GM12878 (cell line): ENCODE data around the gene TAS2R14. TPM values are rescaled to one million over a fixed set of nuclear protein-coding genes. Genes with fewer than 3 reads are reported as not detected.

Source experiments
- ATAC-seq: fragments of 200-7000 bp; cut with Tn5 transposase; 3 replicates; pipeline ENCODE4 v1.9.1; 2020; ENCODE audit warnings: mild to moderate bottlenecking, moderate library complexity
- BruUV-seq: library from RNA; stranded (reverse); fragments of 400-500 nt; replicated peaks from 2 replicates; lab custom pipeline; 2021; lab: Mats Ljungman, UMichigan
- CTCF ChIA-PET: fragments of 300-600 bp; sonication (Branson Sonifier 250); formaldehyde crosslinking; extraction: SDS; loops from one replicate; lab custom pipeline; 2021; ENCODE audit warnings: inconsistent platforms; lab: Yijun Ruan, JAX
- POLR2A ChIA-PET: fragments of 350-600 bp; formaldehyde crosslinking; extraction: SDS; loops from one replicate; lab custom pipeline; 2021; ENCODE audit warnings: inconsistent platforms; lab: Charles Lee
- RAD21 ChIA-PET: fragments of 300-600 bp; sonication (Branson Sonifier 250); formaldehyde crosslinking; loops from one replicate; lab custom pipeline; 2023; ENCODE audit warnings: antibody characterized with exemption; ENCODE audit not compliant: unreplicated experiment; lab: Charles Lee
- SMC1A ChIA-PET: fragments of 300-600 bp; sonication (Branson Sonifier 250); formaldehyde crosslinking; loops from one replicate; lab custom pipeline; 2023; ENCODE audit not compliant: unreplicated experiment, uncharacterized antibody; lab: Charles Lee
- DNase-seq: peaks from one replicate; pipeline ENCODE4 v3.0.0-alpha.2; 2011; ENCODE audit warnings: low read depth, low spot score
- FAIRE-seq: peaks from 3 replicates; lab custom pipeline; 2011; peaks lifted over from hg19 to GRCh38; lab: Jason Lieb, UNC
- H2AFZ ChIP-seq: 2 replicates; pipeline ENCODE4 v1.6.0; 2011; ENCODE audit warnings: low read depth, low read length, control low read depth; ENCODE audit not compliant: control insufficient read depth
- H3K27ac ChIP-seq: 2 replicates; pipeline ENCODE4 v1.5.1; 2011; ENCODE audit warnings: control low read depth; ENCODE audit not compliant: control insufficient read depth, insufficient read depth
- H3K27me3 ChIP-seq, 2 experiments: replicated peaks in 1 of 2; 2 replicates each; pipeline versions ENCODE4 v1.6.0 to v1.6.1; 2011; ENCODE audit warnings: low read length in 1 of 2; ENCODE audit not compliant: control insufficient read depth in 2 of 2, insufficient read depth in 2 of 2
- H3K36me3 ChIP-seq, 2 experiments: 2 replicates each; pipeline ENCODE4 v1.5.1; 2011; ENCODE audit warnings: low read length in 1 of 2; ENCODE audit not compliant: control insufficient read depth in 2 of 2, insufficient read depth in 2 of 2
- H3K4me1 ChIP-seq: 2 replicates; pipeline ENCODE4 v1.6.1; 2011; ENCODE audit warnings: mild to moderate bottlenecking, low read length, moderate library complexity, mixed read lengths; ENCODE audit not compliant: control insufficient read depth, insufficient read depth
- H3K4me2 ChIP-seq: 2 replicates; pipeline ENCODE4 v1.6.0; 2011; ENCODE audit warnings: control low read depth; ENCODE audit not compliant: control insufficient read depth, insufficient read depth
- H3K4me3 ChIP-seq: fragments of 200-600 bp; sonication (generic); 2 replicates; pipeline ENCODE4 v1.5.1; 2016
- H3K79me2 ChIP-seq: 2 replicates; pipeline ENCODE4 v1.6.0; 2011; ENCODE audit warnings: low read length; ENCODE audit not compliant: control insufficient read depth, insufficient read depth
- H3K9ac ChIP-seq: 2 replicates; pipeline ENCODE4 v1.8.0; 2011; ENCODE audit warnings: low read length, control low read depth, mixed read lengths; ENCODE audit not compliant: control insufficient read depth, insufficient read depth
- H3K9me3 ChIP-seq: replicated peaks from 3 replicates; pipeline ENCODE4 v1.5.1; 2011; ENCODE audit warnings: mild to moderate bottlenecking, low read length; ENCODE audit not compliant: control insufficient read depth, insufficient read depth
- H4K20me1 ChIP-seq: 2 replicates; pipeline ENCODE4 v1.6.0; 2011; ENCODE audit not compliant: control insufficient read depth, insufficient read depth
- CEBPB ChIP-seq, 2 experiments: fragments of 150-350 bp in 1 of 2; IDR thresholded peaks; 2 replicates each; pipeline ENCODE4 v1.6.1; 2012 to 2014; ENCODE audit warnings: low read depth in 2 of 2, low read length in 2 of 2, borderline replicate concordance in 1 of 2, inconsistent platforms in 1 of 2
- CEBPZ ChIP-seq: fragments of 150-350 bp; IDR thresholded peaks from 2 replicates; pipeline ENCODE4 v1.6.1; 2016; ENCODE audit warnings: low read depth, low read length
- JUNB ChIP-seq: IDR thresholded peaks from 2 replicates; pipeline ENCODE4 v1.6.1; 2016; ENCODE audit warnings: antibody characterized with exemption, mild to moderate bottlenecking
- MEF2B ChIP-seq: fragments of 450-650 bp; IDR thresholded peaks from 2 replicates; pipeline ENCODE4 v1.6.1; 2018; ENCODE audit warnings: mild to moderate bottlenecking, moderate library complexity; ENCODE audit not compliant: partially characterized antibody, poor library complexity, severe bottlenecking
- NBN ChIP-seq: fragments of 450-650 bp; IDR thresholded peaks from 2 replicates; pipeline ENCODE4 v1.6.1; 2016
- NKRF ChIP-seq: fragments of 450-650 bp; conservative IDR thresholded peaks from 2 replicates; pipeline ENCODE4 v1.6.1; 2017; ENCODE audit warnings: mild to moderate bottlenecking, moderate library complexity
- POLR2AphosphoS2 ChIP-seq: IDR thresholded peaks from 2 replicates; pipeline ENCODE4 v1.6.1; 2011; ENCODE audit warnings: low read depth, mild to moderate bottlenecking, low read length, improper control_type of control experiment, moderate library complexity
- RCOR1 ChIP-seq: conservative IDR thresholded peaks from 2 replicates; pipeline ENCODE4 v1.6.1; 2012; ENCODE audit warnings: low read depth, low read length, improper control_type of control experiment
- REST ChIP-seq: IDR thresholded peaks from 2 replicates; pipeline ENCODE4 v1.6.1; 2012; ENCODE audit warnings: mild to moderate bottlenecking, low read depth, low read length
- SIN3A ChIP-seq: IDR thresholded peaks from 2 replicates; pipeline ENCODE4 v1.6.1; 2012; ENCODE audit warnings: low read depth, low read length, improper control_type of control experiment
- TBL1XR1 ChIP-seq: IDR thresholded peaks from 2 replicates; pipeline ENCODE4 v1.6.1; 2012; ENCODE audit warnings: low read depth, low read length, improper control_type of control experiment
- TCF3 ChIP-seq: IDR thresholded peaks from 2 replicates; pipeline ENCODE4 v1.6.1; 2012; ENCODE audit warnings: low read depth, mild to moderate bottlenecking, low read length, borderline replicate concordance; ENCODE audit not compliant: insufficient read depth
- USF1 ChIP-seq: IDR thresholded peaks from 2 replicates; pipeline ENCODE4 v1.6.1; 2011; ENCODE audit warnings: borderline replicate concordance, low read depth, mild to moderate bottlenecking, moderate library complexity, mixed read lengths, low read length; ENCODE audit not compliant: insufficient read depth; ENCODE audit errors: extremely low read length
- ZNF207 ChIP-seq: fragments of 450-650 bp; IDR thresholded peaks from 2 replicates; pipeline ENCODE4 v1.6.1; 2014; ENCODE audit warnings: antibody characterized with exemption, mild to moderate bottlenecking, borderline replicate concordance
- ZNF24 ChIP-seq: fragments of 450-650 bp; IDR thresholded peaks from 2 replicates; pipeline ENCODE4 v1.6.1; 2017; ENCODE audit warnings: antibody characterized with exemption, mild to moderate bottlenecking
- WGBS: methylation state at CpG from one replicate; pipeline ENCODE4 v1.1.6; 2016; ENCODE audit warnings: low lambda C conversion rate; ENCODE audit not compliant: insufficient replicate concordance, insufficient coverage; ENCODE audit errors: missing lambda C conversion rate; 5-methylcytosine and 5-hydroxymethylcytosine counted together
- in situ Hi-C: fragments of 300-500 bp; cut with MboI; formaldehyde crosslinking; loops from 9 replicates; pipeline ENCODE4 v1.14.3; 2018; ENCODE audit warnings: mixed read lengths
- intact Hi-C: fragments of 100-400 bp; cut with micrococcal nuclease; formaldehyde crosslinking; loops from one replicate; pipeline ENCODE4 v1.14.2; 2022; ENCODE audit not compliant: unreplicated experiment
- polyA plus RNA-seq, 11 experiments: library from polyadenylated mRNA; depleted of rRNA in 4 of 11; unstranded in 6 of 11; stranded (reverse) in 5 of 11; fragments of >200 nt; fragmentation: Nextera tagmentation in 4 of 11; fragmentation: Illumina TruSeq in 1 of 11; extraction: Ambion mirVana in 4 of 11; extraction: Trizol in 1 of 11; gene quantifications; 1 replicate in 1 of 11; 2 replicates in 10 of 11; pipeline versions ENCODE4 v1.2.1 to v1.2.3, GENCODE V29; 2011 to 2016; ENCODE audit warnings: inconsistent platforms in 2 of 11, missing spikeins in 2 of 11, low read depth in 1 of 11
- total RNA-seq, 4 experiments: library from RNA; depleted of rRNA in 3 of 4; stranded (reverse); fragments of >200 nt in 3 of 4; fragmentation: Illumina TruSeq in 1 of 4; extraction: Trizol in 1 of 4; gene quantifications; 2 replicates each; pipeline versions ENCODE4 v1.2.1 to v1.2.3, GENCODE V29; 2013 to 2021

Gene TAS2R14
- total and polyA plus RNA-seq, 10 of the 15 experiments (the other 5 are each of a cell fraction or from before 2014, with no cell fraction given), result 1.2 to 4.4 (median 2.2) TPM

- in situ Hi-C loops, result no loop called here
- Histone ChIP-seq H3K27ac (no peak within 1 kb of the TSS), H3K79me2 (no peaks in the 10 kb centered on the region), H2AFZ (no peak within 1 kb of the TSS), H3K4me3 (no peak within 1 kb of the TSS), H3K9ac (no peak within 1 kb of the TSS), H3K9me3 (no peaks in the 10 kb centered on the region), H3K27me3 (no peaks in the 10 kb centered on the region), H3K4me1 (no peaks in the 10 kb centered on the region), H4K20me1 (no peaks in the 10 kb centered on the region; the same call in 1 of the 2 replicates), H3K4me2 (no peak within 1 kb of the TSS), H3K36me3 (no peaks in the 10 kb centered on the region)
- CTCF ChIA-PET, result no interaction called here
- no TSS peak for BruUV-seq
- no peak for FAIRE-seq
- DNase-seq, result no peak
- intact Hi-C loops, result no loop called here
- no peak for ATAC-seq
- RAD21 ChIA-PET, result interaction anchor here (0.8 kb wide), 1 partner anchor 44 kb away, joined by 3 read pairs; no protein-coding TSS in a partner anchor
- 50% methylated on average over 2 of the region's 2 CpGs for WGBS
- SMC1A ChIA-PET, result no interaction called here
- POLR2A ChIA-PET, result no interaction called here
- TF ChIP-seq MEF2B (no peak), RCOR1 (no peak), REST (no peak), JUNB (no peak), SIN3A (no peak), TBL1XR1 (no peak), NBN (no peak), ZNF207 (no peak), CEBPB (IDR thresholded peaks at IDR 0.05; ENCODE audit: borderline replicate concordance in 1 of 2, low read depth in 2 of 2, low read length in 2 of 2) (no peak), NKRF (no peak), TCF3 (no peak), CEBPZ (no peak), POLR2AphosphoS2 (no peak), ZNF24 (no peak), USF1 (no peak)
These were observed 47.7 kb upstream of the TAS2R14 start, which contains the start of gene TAS2R50 for GRCh38 chr12:10986812-10987211. TSS of gene TAS2R50 (minus strand) at chr12:10986912. CDS start at chr12:10986860, 52 bp downstream.
